GM12878 (cell line): ENCODE measurements around the gene MRPL33. TPM values are rescaled to one million over a fixed set of nuclear protein-coding genes. Genes with fewer than 3 reads are reported as not detected.

Experiments
- ATAC-seq: fragments of 200-7000 bp; cut with Tn5 transposase; 3 replicates; pipeline ENCODE4 v1.9.1; 2020; ENCODE audit warnings: mild to moderate bottlenecking, moderate library complexity
- BruUV-seq: library from RNA; stranded (reverse); fragments of 400-500 nt; replicated peaks from 2 replicates; lab custom pipeline; 2021; lab: Mats Ljungman, UMichigan
- CTCF ChIA-PET: fragments of 300-600 bp; sonication (Branson Sonifier 250); formaldehyde crosslinking; extraction: SDS; loops from one replicate; lab custom pipeline; 2021; ENCODE audit warnings: inconsistent platforms; lab: Yijun Ruan, JAX
- POLR2A ChIA-PET: fragments of 350-600 bp; formaldehyde crosslinking; extraction: SDS; loops from one replicate; lab custom pipeline; 2021; ENCODE audit warnings: inconsistent platforms; lab: Charles Lee
- RAD21 ChIA-PET: fragments of 300-600 bp; sonication (Branson Sonifier 250); formaldehyde crosslinking; loops from one replicate; lab custom pipeline; 2023; ENCODE audit warnings: antibody characterized with exemption; ENCODE audit not compliant: unreplicated experiment; lab: Charles Lee
- SMC1A ChIA-PET: fragments of 300-600 bp; sonication (Branson Sonifier 250); formaldehyde crosslinking; loops from one replicate; lab custom pipeline; 2023; ENCODE audit not compliant: unreplicated experiment, uncharacterized antibody; lab: Charles Lee
- DNase-seq: peaks from one replicate; pipeline ENCODE4 v3.0.0-alpha.2; 2011; ENCODE audit warnings: low read depth, low spot score
- FAIRE-seq: peaks from 3 replicates; lab custom pipeline; 2011; peaks lifted over from hg19 to GRCh38; lab: Jason Lieb, UNC
- H2AFZ ChIP-seq: 2 replicates; pipeline ENCODE4 v1.6.0; 2011; ENCODE audit warnings: low read depth, low read length, control low read depth; ENCODE audit not compliant: control insufficient read depth
- H3K27ac ChIP-seq: 2 replicates; pipeline ENCODE4 v1.5.1; 2011; ENCODE audit warnings: control low read depth; ENCODE audit not compliant: control insufficient read depth, insufficient read depth
- H3K27me3 ChIP-seq, 2 experiments: replicated peaks in 1 of 2; 2 replicates each; pipeline versions ENCODE4 v1.6.0 to v1.6.1; 2011; ENCODE audit warnings: low read length in 1 of 2; ENCODE audit not compliant: control insufficient read depth in 2 of 2, insufficient read depth in 2 of 2
- H3K36me3 ChIP-seq, 2 experiments: 2 replicates each; pipeline ENCODE4 v1.5.1; 2011; ENCODE audit warnings: low read length in 1 of 2; ENCODE audit not compliant: control insufficient read depth in 2 of 2, insufficient read depth in 2 of 2
- H3K4me1 ChIP-seq: 2 replicates; pipeline ENCODE4 v1.6.1; 2011; ENCODE audit warnings: mild to moderate bottlenecking, low read length, moderate library complexity, mixed read lengths; ENCODE audit not compliant: control insufficient read depth, insufficient read depth
- H3K4me2 ChIP-seq: 2 replicates; pipeline ENCODE4 v1.6.0; 2011; ENCODE audit warnings: control low read depth; ENCODE audit not compliant: control insufficient read depth, insufficient read depth
- H3K4me3 ChIP-seq: fragments of 200-600 bp; sonication (generic); 2 replicates; pipeline ENCODE4 v1.5.1; 2016
- H3K79me2 ChIP-seq: 2 replicates; pipeline ENCODE4 v1.6.0; 2011; ENCODE audit warnings: low read length; ENCODE audit not compliant: control insufficient read depth, insufficient read depth
- H3K9ac ChIP-seq: 2 replicates; pipeline ENCODE4 v1.8.0; 2011; ENCODE audit warnings: low read length, control low read depth, mixed read lengths; ENCODE audit not compliant: control insufficient read depth, insufficient read depth
- H3K9me3 ChIP-seq: replicated peaks from 3 replicates; pipeline ENCODE4 v1.5.1; 2011; ENCODE audit warnings: mild to moderate bottlenecking, low read length; ENCODE audit not compliant: control insufficient read depth, insufficient read depth
- H4K20me1 ChIP-seq: 2 replicates; pipeline ENCODE4 v1.6.0; 2011; ENCODE audit not compliant: control insufficient read depth, insufficient read depth
- CBX5 ChIP-seq: sonication (generic); IDR thresholded peaks from 2 replicates; pipeline ENCODE4 v1.6.1; 2016; ENCODE audit warnings: low read depth, moderate library complexity, mild to moderate bottlenecking, inconsistent platforms
- CHD4 ChIP-seq: fragments of 200-600 bp; sonication (generic); IDR thresholded peaks from 2 replicates; pipeline ENCODE4 v1.6.1; 2016; ENCODE audit warnings: mild to moderate bottlenecking
- EED ChIP-seq: sonication (generic); IDR thresholded peaks from 2 replicates; pipeline ENCODE4 v1.6.1; 2016; ENCODE audit warnings: antibody characterized with exemption, low read depth
- ETV6 ChIP-seq, 2 experiments: fragments of 450-650 bp in 1 of 2; IDR thresholded peaks in 1 of 2; conservative IDR thresholded peaks in 1 of 2; 2 replicates each; pipeline ENCODE4 v1.6.1; 2014; ENCODE audit warnings: antibody characterized with exemption in 1 of 2, borderline replicate concordance in 1 of 2, low read depth in 1 of 2, mild to moderate bottlenecking in 1 of 2, moderate library complexity in 1 of 2
- IRF4 ChIP-seq: IDR thresholded peaks from 2 replicates; pipeline ENCODE4 v1.6.1; 2011; ENCODE audit warnings: low read depth, low read length
- MTA2 ChIP-seq: fragments of 450-650 bp; IDR thresholded peaks from 2 replicates; pipeline ENCODE4 v1.6.1; 2016; ENCODE audit warnings: low read depth, mild to moderate bottlenecking, moderate library complexity
- PAX5 ChIP-seq: IDR thresholded peaks from 2 replicates; pipeline ENCODE4 v1.6.1; 2011; ENCODE audit warnings: low read depth, low read length, borderline replicate concordance
- PKNOX1 ChIP-seq: fragments of 450-650 bp; IDR thresholded peaks from 2 replicates; pipeline ENCODE4 v1.6.1; 2016; ENCODE audit warnings: mild to moderate bottlenecking
- RB1 ChIP-seq: fragments of 450-650 bp; formaldehyde crosslinking; IDR thresholded peaks from 2 replicates; pipeline ENCODE4 v1.6.1; 2017; ENCODE audit warnings: mild to moderate bottlenecking, borderline replicate concordance
- ZBTB11 ChIP-seq: fragments of 450-650 bp; formaldehyde crosslinking; IDR thresholded peaks from 2 replicates; pipeline ENCODE4 v1.5.0; 2022; ENCODE audit warnings: mild to moderate bottlenecking, missing genetic modification characterization
- ZNF24 ChIP-seq: fragments of 450-650 bp; IDR thresholded peaks from 2 replicates; pipeline ENCODE4 v1.6.1; 2017; ENCODE audit warnings: antibody characterized with exemption, mild to moderate bottlenecking
- WGBS: methylation state at CpG from one replicate; pipeline ENCODE4 v1.1.6; 2016; ENCODE audit warnings: low lambda C conversion rate; ENCODE audit not compliant: insufficient replicate concordance, insufficient coverage; ENCODE audit errors: missing lambda C conversion rate; 5-methylcytosine and 5-hydroxymethylcytosine counted together
- in situ Hi-C: fragments of 300-500 bp; cut with MboI; formaldehyde crosslinking; loops from 9 replicates; pipeline ENCODE4 v1.14.3; 2018; ENCODE audit warnings: mixed read lengths
- intact Hi-C: fragments of 100-400 bp; cut with micrococcal nuclease; formaldehyde crosslinking; loops from one replicate; pipeline ENCODE4 v1.14.2; 2022; ENCODE audit not compliant: unreplicated experiment
- polyA plus RNA-seq, 11 experiments: library from polyadenylated mRNA; depleted of rRNA in 4 of 11; unstranded in 6 of 11; stranded (reverse) in 5 of 11; fragments of >200 nt; fragmentation: Nextera tagmentation in 4 of 11; fragmentation: Illumina TruSeq in 1 of 11; extraction: Ambion mirVana in 4 of 11; extraction: Trizol in 1 of 11; gene quantifications; 1 replicate in 1 of 11; 2 replicates in 10 of 11; pipeline versions ENCODE4 v1.2.1 to v1.2.3, GENCODE V29; 2011 to 2016; ENCODE audit warnings: inconsistent platforms in 2 of 11, missing spikeins in 2 of 11, low read depth in 1 of 11
- total RNA-seq, 4 experiments: library from RNA; depleted of rRNA in 3 of 4; stranded (reverse); fragments of >200 nt in 3 of 4; fragmentation: Illumina TruSeq in 1 of 4; extraction: Trizol in 1 of 4; gene quantifications; 2 replicates each; pipeline versions ENCODE4 v1.2.1 to v1.2.3, GENCODE V29; 2013 to 2021

Gene MRPL33
- total and polyA plus RNA-seq, 10 of the 15 experiments (the other 5 are each of a cell fraction or from before 2014, with no cell fraction given) = 50.1 to 318 (median 160) TPM

GRCh38 chr2:27800856-27801255 lies 29.3 kb downstream of the MRPL33 start:
- Histone ChIP-seq H3K79me2 (no peaks in the 10 kb centered on the region), H3K4me2 (no peak overlapping the region), H3K27ac (no peak overlapping the region), H2AFZ (no peak overlapping the region), H3K9me3 (no peaks in the 10 kb centered on the region), H4K20me1 (no peaks in the 10 kb centered on the region), H3K27me3 (no peaks in the 10 kb centered on the region), H3K4me1 (no peaks in the 10 kb centered on the region), H3K9ac (no peak overlapping the region), H3K4me3 (no peak overlapping the region), H3K36me3 (no peaks in the 10 kb centered on the region)
- 46% methylated on average over 6 of the region's 6 CpGs for WGBS
- DNase-seq (no peak), FAIRE-seq (no peak), ATAC-seq (no peak)
- SMC1A ChIA-PET = no interaction called here
- POLR2A ChIA-PET = no interaction called here
- TF ChIP-seq PAX5 = no peak
- in situ Hi-C loops = no loop called here
- RAD21 ChIA-PET = no interaction called here
- CTCF ChIA-PET = no interaction called here
- intact Hi-C loops = no loop called here
- no TSS peak for BruUV-seq

- ChIA-PET POLR2A (no interaction called here), CTCF (no interaction called here), RAD21 (no interaction called here), SMC1A (no interaction called here)
- TF ChIP-seq CHD4 (no peak), ZBTB11 (CRISPR knock-in tag) (no peak), PKNOX1 (no peak), IRF4 (no peak), RB1 (no peak), ZNF24 (no peak), EED (no peak), CBX5 (no peak), MTA2 (no peak), ETV6 (conservative IDR thresholded peaks at IDR 0.05 in 1 of 2, IDR thresholded peaks at IDR 0.05 in 1 of 2; ENCODE audit: borderline replicate concordance in 1 of 2, low read depth in 1 of 2) (no peak)
- intact Hi-C loops (no loop called here), in situ Hi-C loops (no loop called here)
- H3K36me3 ChIP-seq = no peaks in the 10 kb centered on the region
- H4K20me1 ChIP-seq = no peaks in the 10 kb centered on the region
- no peaks in the 10 kb centered on the region for H3K79me2 ChIP-seq
- no peak overlapping the region for H3K4me3 ChIP-seq
- FAIRE-seq = no peak
- no peaks in the 10 kb centered on the region for H3K9me3 ChIP-seq
- H3K27me3 ChIP-seq = no peaks in the 10 kb centered on the region
- no peak overlapping the region for H2AFZ ChIP-seq
- DNase-seq = no peak
- 89% methylated on average over 6 of the region's 6 CpGs for WGBS
- ATAC-seq = no peak
- no peaks in the 10 kb centered on the region for H3K4me1 ChIP-seq
- H3K9ac ChIP-seq = no peak overlapping the region
- BruUV-seq = no TSS peak
- H3K4me2 ChIP-seq = no peak overlapping the region
- H3K27ac ChIP-seq = no peak overlapping the region
Observed at GRCh38 chr2:27802547-27802946, 31.0 kb downstream of the MRPL33 start.
